Upper lobe of right lung (tissue), 1 donor: ENCODE measurements around the gene MAP3K5. TPM values are rescaled to one million over a fixed set of nuclear protein-coding genes. Genes with fewer than 3 reads are reported as not detected.
A peak's percentile ranks its signal among the peaks of the same experiment; 100 is the strongest.
"Not testable (repeated sequence)": the region's sequence is repeated elsewhere in the genome, so short reads cannot be mapped to it uniquely, and the experiment has no call there.

Experiments used
- ATAC-seq: fragments of 200-7000 bp; cut with Tn5 transposase; one replicate; pipeline ENCODE4 v1.9.1; 2020; ENCODE audit warnings: mild to moderate bottlenecking, moderate library complexity
- DNase-seq: peaks from one replicate; pipeline ENCODE4 v3.0.0-alpha.2; 2020
- H3K27ac ChIP-seq: fragments of 200-600 bp; one replicate; pipeline ENCODE4 v1.8.0; 2022
- H3K27me3 ChIP-seq: fragments of 200-600 bp; one replicate; pipeline ENCODE4 v1.8.0; 2022; ENCODE audit warnings: mild to moderate bottlenecking
- H3K36me3 ChIP-seq: fragments of 200-600 bp; one replicate; pipeline ENCODE4 v1.8.0; 2022
- H3K4me1 ChIP-seq: fragments of 200-600 bp; one replicate; pipeline ENCODE4 v1.8.0; 2022
- H3K4me3 ChIP-seq: fragments of 200-600 bp; one replicate; pipeline ENCODE4 v1.8.0; 2022; ENCODE audit warnings: mild to moderate bottlenecking
- H3K9me3 ChIP-seq: fragments of 200-600 bp; one replicate; pipeline ENCODE4 v1.8.0; 2022
- intact Hi-C: fragments of 100-400 bp; cut with DNase I; formaldehyde crosslinking; loops from one replicate; pipeline ENCODE4 v1.11.0; 2022
- total RNA-seq: library from RNA; stranded (reverse); fragmentation: NEBNext Ultra II Directional; extraction: Animal tissue kit (Norgen Biotek cat#: 25700); gene quantifications from one replicate; pipeline ENCODE4 v1.2.1, GENCODE V29; 2021
- TF ChIP-seq, protein P1 (sequence below): fragments of 200-600 bp; IDR thresholded peaks from one replicate; pipeline ENCODE4 v1.8.0; 2022; ENCODE audit warnings: antibody characterized with exemption
- donor health status: DM: no; HTN: yes; CAD: no; lungs with severe emphysema.

The MAP3K5 gene
- total RNA-seq, 1 donor from 2014 or later, result 32.5 TPM

- H3K27me3 ChIP-seq, result no peaks in the 10 kb centered on the region
- no peak overlapping the region for H3K4me3 ChIP-seq
- ATAC-seq (no peak), DNase-seq (no peak)
- H3K9me3 ChIP-seq, result no peaks in the 10 kb centered on the region
- H3K36me3 ChIP-seq, result no peaks in the 10 kb centered on the region
- TF ChIP-seq, protein P1, sequence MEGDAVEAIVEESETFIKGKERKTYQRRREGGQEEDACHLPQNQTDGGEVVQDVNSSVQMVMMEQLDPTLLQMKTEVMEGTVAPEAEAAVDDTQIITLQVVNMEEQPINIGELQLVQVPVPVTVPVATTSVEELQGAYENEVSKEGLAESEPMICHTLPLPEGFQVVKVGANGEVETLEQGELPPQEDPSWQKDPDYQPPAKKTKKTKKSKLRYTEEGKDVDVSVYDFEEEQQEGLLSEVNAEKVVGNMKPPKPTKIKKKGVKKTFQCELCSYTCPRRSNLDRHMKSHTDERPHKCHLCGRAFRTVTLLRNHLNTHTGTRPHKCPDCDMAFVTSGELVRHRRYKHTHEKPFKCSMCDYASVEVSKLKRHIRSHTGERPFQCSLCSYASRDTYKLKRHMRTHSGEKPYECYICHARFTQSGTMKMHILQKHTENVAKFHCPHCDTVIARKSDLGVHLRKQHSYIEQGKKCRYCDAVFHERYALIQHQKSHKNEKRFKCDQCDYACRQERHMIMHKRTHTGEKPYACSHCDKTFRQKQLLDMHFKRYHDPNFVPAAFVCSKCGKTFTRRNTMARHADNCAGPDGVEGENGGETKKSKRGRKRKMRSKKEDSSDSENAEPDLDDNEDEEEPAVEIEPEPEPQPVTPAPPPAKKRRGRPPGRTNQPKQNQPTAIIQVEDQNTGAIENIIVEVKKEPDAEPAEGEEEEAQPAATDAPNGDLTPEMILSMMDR, result no peak
- intact Hi-C loops, result no loop called here
- no peak overlapping the region for H3K27ac ChIP-seq
- peaks cover 5% of the 10 kb centered on the region for H3K4me1 ChIP-seq
These were observed 3.1 kb upstream of the MAP3K5 start for GRCh38 chr6:136795386-136795785.

GRCh38 chr6:136793363-136793762 is 1.1 kb upstream of the MAP3K5 start:
- TF ChIP-seq, protein P1, result no peak
- intact Hi-C loops, result loop anchor here (5.0 kb wide), 1 partner anchor 151 kb away; no protein-coding TSS in a partner anchor
- Histone ChIP-seq H3K9me3 (no peaks in the 10 kb centered on the region), H3K27me3 (no peaks in the 10 kb centered on the region), H3K4me3 (peak overlapping the region; percentile 92), H3K4me1 (peaks cover 7% of the 10 kb centered on the region), H3K36me3 (no peaks in the 10 kb centered on the region), H3K27ac (peak overlapping the region; percentile 98)
- no peak for ATAC-seq
- no peak for DNase-seq

DNA sequence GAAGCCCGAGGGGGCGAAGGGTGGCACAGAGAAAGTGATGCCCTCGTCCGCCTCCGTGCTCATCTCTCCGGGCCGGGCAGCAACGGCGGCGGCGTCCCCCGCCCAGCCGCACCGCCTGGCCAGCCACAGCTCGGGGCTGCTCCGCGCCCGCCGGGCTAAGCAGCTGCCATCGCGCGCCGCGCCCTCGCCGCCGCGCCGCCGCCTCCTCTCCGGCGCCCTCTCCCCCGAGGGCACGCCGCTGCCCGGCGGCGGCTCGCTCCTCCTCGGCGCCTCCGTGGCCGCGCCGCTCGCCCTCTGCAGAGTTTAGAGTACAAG is 225 bp downstream of the MAP3K5 start:
- Histone ChIP-seq H3K36me3 (no peaks in the 10 kb centered on the region), H3K4me3 (peak overlapping the region; percentile 92), H3K4me1 (peaks cover 19% of the 10 kb centered on the region), H3K27ac (peak overlapping the region; percentile 98), H3K9me3 (no peaks in the 10 kb centered on the region), H3K27me3 (no peaks in the 10 kb centered on the region)
- ATAC-seq (no peak), DNase-seq (no peak)
- TF ChIP-seq, protein P1, result no peak
- intact Hi-C loops, result loop anchor here (5.0 kb wide), 1 partner anchor 150 kb away; no protein-coding TSS in a partner anchor

GRCh38 chr6:136791296-136792094 is 782 bp downstream of the MAP3K5 start:
- H3K27ac ChIP-seq, result peak overlapping the region; percentile 98
- peaks cover 24% of the 10 kb centered on the region for H3K4me1 ChIP-seq
- intact Hi-C loops, result loop anchor here (5.0 kb wide), 1 partner anchor 149 kb away; no protein-coding TSS in a partner anchor
- no peaks in the 10 kb centered on the region for H3K9me3 ChIP-seq
- H3K4me3 ChIP-seq, result peak overlapping the region; percentile 92
- TF ChIP-seq, protein P1, result no peak
- no peaks in the 10 kb centered on the region for H3K36me3 ChIP-seq
- DNase-seq (peak; percentile 88), ATAC-seq (peak; percentile 49)
- H3K27me3 ChIP-seq, result no peaks in the 10 kb centered on the region

GRCh38 chr6:136790411-136791295 is 1.6 kb downstream of the MAP3K5 start:
- H3K27ac ChIP-seq, result peak overlapping the region; percentile 98
- intact Hi-C loops, result loop anchor here (5.0 kb wide), 1 partner anchor 148 kb away; no protein-coding TSS in a partner anchor
- H3K27me3 ChIP-seq, result no peaks in the 10 kb centered on the region
- peaks cover 32% of the 10 kb centered on the region for H3K4me1 ChIP-seq
- H3K4me3 ChIP-seq, result peak overlapping the region; percentile 92
- no peaks in the 10 kb centered on the region for H3K9me3 ChIP-seq
- TF ChIP-seq, protein P1, result no peak
- ATAC-seq (no peak), DNase-seq (no peak)
- no peaks in the 10 kb centered on the region for H3K36me3 ChIP-seq

GRCh38 chr6:136789440-136789839 is 2.8 kb downstream of the MAP3K5 start:
- DNase-seq, H3K9me3 ChIP-seq, intact Hi-C loops, ATAC-seq, H3K36me3 ChIP-seq, H3K27me3 ChIP-seq: not testable (repeated sequence)
- Histone ChIP-seq H3K4me1 (peaks cover 44% of the 10 kb centered on the region), H3K4me3 (peak overlapping the region; percentile 92), H3K27ac (peak overlapping the region; percentile 98)
